IMR-90 (cell line): ENCODE data around the gene C1QL2. TPM values are rescaled to one million over a fixed set of nuclear protein-coding genes. Genes with fewer than 3 reads are reported as not detected.

Source experiments
- ATAC-seq: fragments of 200-7000 bp; cut with Tn5 transposase; 2 replicates; pipeline ENCODE4 v1.9.1; 2020; ENCODE audit warnings: low read depth, mild to moderate bottlenecking, moderate library complexity
- BruUV-seq: library from RNA; stranded (reverse); fragments of 400-500 nt; replicated peaks from 2 replicates; lab custom pipeline; 2021; lab: Mats Ljungman, UMichigan
- CTCF ChIA-PET: fragments of 300-600 bp; formaldehyde crosslinking; extraction: SDS; loops from one replicate; lab custom pipeline; 2021; ENCODE audit warnings: antibody characterized with exemption; lab: Yijun Ruan, JAX
- POLR2A ChIA-PET: fragments of 300-600 bp; sonication (Branson Sonifier 250); formaldehyde crosslinking; loops from one replicate; lab custom pipeline; 2022; ENCODE audit warnings: antibody characterized with exemption; ENCODE audit not compliant: unreplicated experiment; lab: Charles Lee
- DNase-seq: peaks from one replicate; pipeline ENCODE4 v3.0.0; 2013
- H2AFZ ChIP-seq: replicated peaks from 2 replicates; pipeline ENCODE3; 2013; ENCODE audit warnings: low read length, mild to moderate bottlenecking; ENCODE audit not compliant: poor library complexity
- H2AK5ac ChIP-seq: 2 replicates; pipeline ENCODE4 v1.6.1; 2013; ENCODE audit warnings: low read depth, low read length, inconsistent platforms
- H2AK9ac ChIP-seq: replicated peaks from 2 replicates; pipeline ENCODE3; 2013; ENCODE audit warnings: mild to moderate bottlenecking, low read depth, low read length, moderate library complexity; ENCODE audit not compliant: poor library complexity
- H2BK120ac ChIP-seq: 2 replicates; pipeline ENCODE4 v1.6.1; 2013; ENCODE audit warnings: low read depth, low read length, inconsistent platforms
- H2BK15ac ChIP-seq: 3 replicates; pipeline ENCODE4 v1.6.1; 2013; ENCODE audit warnings: low read depth, low read length, inconsistent platforms
- H2BK20ac ChIP-seq: 2 replicates; pipeline ENCODE4 v1.6.1; 2013; ENCODE audit warnings: low read depth, mild to moderate bottlenecking, inconsistent platforms, low read length, moderate library complexity
- H2BK5ac ChIP-seq: 2 replicates; pipeline ENCODE4 v1.6.1; 2013; ENCODE audit warnings: mild to moderate bottlenecking, low read depth, low read length, inconsistent platforms; ENCODE audit not compliant: poor library complexity, severe bottlenecking
- H3K14ac ChIP-seq: replicated peaks from 2 replicates; pipeline ENCODE4 v1.6.1; 2013; ENCODE audit warnings: low read depth, low read length, inconsistent platforms
- H3K18ac ChIP-seq: 2 replicates; pipeline ENCODE4 v1.6.1; 2013; ENCODE audit warnings: low read depth, low read length, control low read depth
- H3K23ac ChIP-seq: 2 replicates; pipeline ENCODE4 v1.6.1; 2013; ENCODE audit warnings: low read depth, low read length, inconsistent platforms
- H3K27ac ChIP-seq: 2 replicates; pipeline ENCODE4 v1.5.1; 2013; ENCODE audit warnings: mild to moderate bottlenecking, control low read depth, low read length; ENCODE audit not compliant: insufficient read depth
- H3K27me3 ChIP-seq: 2 replicates; pipeline ENCODE4 v1.6.1; 2013; ENCODE audit warnings: low read length; ENCODE audit not compliant: control insufficient read depth, insufficient read depth
- H3K36me3 ChIP-seq: 2 replicates; pipeline ENCODE4 v1.6.1; 2013; ENCODE audit warnings: low read length, mixed read lengths; ENCODE audit not compliant: control insufficient read depth, insufficient read depth
- H3K4ac ChIP-seq: 2 replicates; pipeline ENCODE4 v1.6.1; 2013; ENCODE audit warnings: low read depth, low read length, inconsistent platforms
- H3K4me1 ChIP-seq: 2 replicates; pipeline ENCODE4 v1.6.1; 2013; ENCODE audit warnings: low read length, mixed read lengths; ENCODE audit not compliant: control insufficient read depth, insufficient read depth
- H3K4me2 ChIP-seq: 2 replicates; pipeline ENCODE4 v1.6.1; 2013; ENCODE audit warnings: low read depth, mild to moderate bottlenecking, control low read depth, low read length, moderate library complexity
- H3K4me3 ChIP-seq: 2 replicates; pipeline ENCODE4 v1.5.1; 2013; ENCODE audit warnings: low read depth, mild to moderate bottlenecking, control low read depth, low read length, moderate library complexity; ENCODE audit not compliant: insufficient read depth
- H3K56ac ChIP-seq: 2 replicates; pipeline ENCODE4 v1.6.1; 2013; ENCODE audit warnings: low read length, inconsistent platforms; ENCODE audit not compliant: insufficient read depth; ENCODE audit errors: extremely low read depth
- H3K79me1 ChIP-seq, 2 experiments: 2 replicates each; pipeline ENCODE4 v1.6.1; 2013; ENCODE audit warnings: low read length in 2 of 2, inconsistent platforms in 1 of 2, low read depth in 1 of 2
- H3K9ac ChIP-seq: 2 replicates; pipeline ENCODE4 v1.6.1; 2013; ENCODE audit warnings: low read depth, low read length, control low read depth
- H3K9me1 ChIP-seq: 2 replicates; pipeline ENCODE4 v1.6.1; 2013; ENCODE audit warnings: low read length, inconsistent platforms; ENCODE audit not compliant: insufficient read depth
- H3K9me3 ChIP-seq: 2 replicates; pipeline ENCODE4 v1.6.1; 2013; ENCODE audit warnings: low read length; ENCODE audit not compliant: control insufficient read depth, insufficient read depth
- H4K20me1 ChIP-seq: 2 replicates; pipeline ENCODE4 v1.6.1; 2013; ENCODE audit warnings: low read length, inconsistent platforms; ENCODE audit not compliant: insufficient read depth
- H4K5ac ChIP-seq: 2 replicates; pipeline ENCODE4 v1.6.1; 2013; ENCODE audit warnings: mild to moderate bottlenecking, low read depth, low read length, control low read depth
- H4K8ac ChIP-seq, 2 experiments: 2 replicates each; pipeline ENCODE4 v1.6.1; 2013; ENCODE audit warnings: low read depth in 2 of 2, low read length in 2 of 2, control low read depth in 1 of 2, inconsistent platforms in 1 of 2
- H4K91ac ChIP-seq: 2 replicates; pipeline ENCODE4 v1.6.1; 2013; ENCODE audit warnings: low read depth, low read length, inconsistent platforms; ENCODE audit not compliant: insufficient read depth
- BHLHE40 ChIP-seq: fragments of 150-350 bp; IDR thresholded peaks from 2 replicates; pipeline ENCODE4 v1.6.1; 2016; ENCODE audit warnings: mild to moderate bottlenecking, low read depth, low read length
- CEBPB ChIP-seq: IDR thresholded peaks from 2 replicates; pipeline ENCODE4 v1.6.1; 2012; ENCODE audit warnings: low read depth, low read length, improper control_type of control experiment
- CHD1 ChIP-seq: IDR thresholded peaks from 2 replicates; pipeline ENCODE4 v1.6.1; 2012; ENCODE audit warnings: low read depth, low read length, improper control_type of control experiment
- CTCF ChIP-seq: conservative IDR thresholded peaks from 2 replicates; pipeline ENCODE4 v1.5.1; 2012; ENCODE audit warnings: mild to moderate bottlenecking, low read depth, low read length, improper control_type of control experiment
- ELK1 ChIP-seq: fragments of 150-350 bp; IDR thresholded peaks from 2 replicates; pipeline ENCODE4 v1.6.1; 2016; ENCODE audit warnings: low read depth, mild to moderate bottlenecking, low read length, moderate library complexity, borderline replicate concordance
- FOS ChIP-seq: fragments of 150-350 bp; IDR thresholded peaks from 2 replicates; pipeline ENCODE4 v1.6.1; 2016; ENCODE audit warnings: low read depth, low read length
- MAFK ChIP-seq: IDR thresholded peaks from 2 replicates; pipeline ENCODE4 v1.6.1; 2012; ENCODE audit warnings: low read depth, low read length, improper control_type of control experiment
- MAZ ChIP-seq: IDR thresholded peaks from 2 replicates; pipeline ENCODE4 v1.6.1; 2012; ENCODE audit warnings: low read depth, mild to moderate bottlenecking, low read length, improper control_type of control experiment, moderate library complexity, borderline replicate concordance
- MXI1 ChIP-seq: IDR thresholded peaks from 2 replicates; pipeline ENCODE4 v1.6.1; 2012; ENCODE audit warnings: low read depth, mild to moderate bottlenecking, low read length, moderate library complexity, borderline replicate concordance
- NFE2L2 ChIP-seq: fragments of 150-350 bp; IDR thresholded peaks from 2 replicates; pipeline ENCODE4 v1.6.1; 2016; ENCODE audit warnings: low read depth, mild to moderate bottlenecking, low read length
- POLR2A ChIP-seq: IDR thresholded peaks from 2 replicates; pipeline ENCODE4 v1.6.1; 2012; ENCODE audit warnings: mild to moderate bottlenecking, low read depth, low read length
- RAD21 ChIP-seq: IDR thresholded peaks from 2 replicates; pipeline ENCODE4 v1.6.1; 2012; ENCODE audit warnings: low read length, improper control_type of control experiment
- RCOR1 ChIP-seq: IDR thresholded peaks from 2 replicates; pipeline ENCODE4 v1.6.1; 2012; ENCODE audit warnings: mild to moderate bottlenecking, low read length, improper control_type of control experiment; ENCODE audit not compliant: insufficient replicate concordance
- RFX5 ChIP-seq: IDR thresholded peaks from 2 replicates; pipeline ENCODE4 v1.8.0; 2012; ENCODE audit warnings: low read depth, mild to moderate bottlenecking, low read length, moderate library complexity
- SMC3 ChIP-seq: fragments of 150-350 bp; IDR thresholded peaks from 2 replicates; pipeline ENCODE4 v1.6.1; 2016; ENCODE audit warnings: low read depth, mild to moderate bottlenecking, antibody characterized with exemption, low read length, moderate library complexity
- USF2 ChIP-seq: fragments of 150-350 bp; IDR thresholded peaks from 2 replicates; pipeline ENCODE4 v1.6.1; 2017; ENCODE audit warnings: mild to moderate bottlenecking, antibody characterized with exemption, low read length, low read depth
- WGBS, 2 experiments: methylation state at CpG; one replicate each; pipeline versions ENCODE4 v1.1.5 to v1.1.7; 2013; ENCODE audit warnings: missing lambda C conversion rate in 2 of 2; ENCODE audit not compliant: insufficient read length in 1 of 2; ENCODE audit errors: extremely low coverage in 2 of 2; 5-methylcytosine and 5-hydroxymethylcytosine counted together
- dilution Hi-C: fragments of 300-500 bp; cut with HindIII; formaldehyde crosslinking; loops from one replicate; pipeline ENCODE4 v1.14.3; 2018; ENCODE audit warnings: low sequenced_read_pairs; ENCODE audit not compliant: unreplicated experiment
- in situ Hi-C: fragments of 300-500 bp; cut with MboI; formaldehyde crosslinking; loops from 3 replicates; pipeline ENCODE4 v1.14.3; 2019; ENCODE audit warnings: low sequenced_read_pairs, inconsistent platforms, mixed read lengths
- intact Hi-C: fragments of 100-400 bp; cut with micrococcal nuclease; formaldehyde crosslinking; loops from 2 replicates; pipeline ENCODE4 v1.10.0; 2022
- polyA plus RNA-seq, 3 experiments: library from polyadenylated mRNA; depleted of rRNA; stranded (reverse); fragments of >200 nt; gene quantifications; 2 replicates each; pipeline ENCODE4 v1.2.3, GENCODE V29; 2012; ENCODE audit warnings: low replicate concordance in 1 of 3
- total RNA-seq: library from RNA; depleted of rRNA; stranded (reverse); fragments of >200 nt; gene quantifications from 2 replicates; pipeline ENCODE4 v1.2.3, GENCODE V29; 2012

Gene C1QL2
- total and polyA plus RNA-seq, 2 of the 4 experiments (the other 2 are of a cell fraction), result not detected

- H4K5ac ChIP-seq, result no peak overlapping the region
- H3K27ac ChIP-seq, result no peak overlapping the region
- no peak overlapping the region for H2BK20ac ChIP-seq
- no peak overlapping the region for H2BK120ac ChIP-seq
- H3K9me1 ChIP-seq, result no peaks in the 10 kb centered on the region
- H3K36me3 ChIP-seq, result no peaks in the 10 kb centered on the region
- H3K14ac ChIP-seq, result no peak overlapping the region
- no peaks in the 10 kb centered on the region for H3K9me3 ChIP-seq
- CTCF ChIA-PET, result interaction anchor here (1.0 kb wide), 1 partner anchor 126 kb away, joined by 3 read pairs; no protein-coding TSS in a partner anchor
- dilution Hi-C loops, result no loop called here
- H2AK5ac ChIP-seq, result no peak overlapping the region
- no peak overlapping the region for H2BK15ac ChIP-seq
- no peak overlapping the region for H3K4me2 ChIP-seq
- H4K8ac ChIP-seq, result no peak overlapping the region
- no peak overlapping the region for H3K23ac ChIP-seq
- no peak overlapping the region for H2AFZ ChIP-seq
- POLR2A ChIA-PET, result no interaction called here
- no peaks in the 10 kb centered on the region for H4K20me1 ChIP-seq
- H3K4me3 ChIP-seq, result no peak overlapping the region
- TF ChIP-seq SMC3 (no peak), RCOR1 (no peak), MAFK (no peak), RAD21 (no peak), CTCF (no peak), CEBPB (no peak), RFX5 (no peak), MAZ (no peak), FOS (no peak), MXI1 (no peak), CHD1 (no peak), BHLHE40 (no peak), USF2 (no peak), ELK1 (no peak), NFE2L2 (no peak), POLR2A (no peak)
- H3K79me1 ChIP-seq, result no peaks in the 10 kb centered on the region
- DNase-seq (no peak), ATAC-seq (no peak)
- intact Hi-C loops, result no loop called here
- no TSS peak for BruUV-seq
- H3K9ac ChIP-seq, result no peak overlapping the region
- H3K27me3 ChIP-seq, result peaks cover 8% of the 10 kb centered on the region; the same call in 1 of the 2 replicates
- H3K18ac ChIP-seq, result no peak overlapping the region
- H2BK5ac ChIP-seq, result no peak overlapping the region
- in situ Hi-C loops, result no loop called here
- H4K91ac ChIP-seq, result no peak overlapping the region
- WGBS, 2 experiments, result 50% methylated on average over 1 of the region's 11 CpGs; no CpG with 5 or more reads in 1 of the 2 experiments
- no peak overlapping the region for H2AK9ac ChIP-seq
- no peak overlapping the region for H3K56ac ChIP-seq
- no peak overlapping the region for H3K4ac ChIP-seq
- no peaks in the 10 kb centered on the region for H3K4me1 ChIP-seq
Observed at GRCh38 chr2:119137502-119137901, 21.0 kb downstream of the C1QL2 start.
